Psoas muscle (tissue), 8 donors: Measurements from ENCODE around the gene CDK5R2. TPM values are rescaled to one million over a fixed set of nuclear protein-coding genes. Genes with fewer than 3 reads are reported as not detected.
"Not testable (repeated sequence)": the region's sequence is repeated elsewhere in the genome, so short reads cannot be mapped to it uniquely, and the experiment has no call there.

Experiments used
- ATAC-seq, 4 donors: fragments of 200-7000 bp; cut with Tn5 transposase; one replicate each; pipeline ENCODE4 v1.9.1; 2020; ENCODE audit warnings: moderate library complexity in 3 of 4, mild to moderate bottlenecking in 2 of 4
- DNase-seq, 2 donors: peaks; one replicate each; pipeline ENCODE4 v3.0.0-alpha.2; 2020
- H3K27ac ChIP-seq: fragments of 200-600 bp; one replicate; pipeline ENCODE4 v1.8.0; 2022
- H3K27me3 ChIP-seq, 3 donors: fragments of 200-600 bp in 1 of 3; one replicate each; pipeline versions ENCODE4 v1.6.1 to v1.8.0; 2013 to 2022; ENCODE audit warnings: low read length in 2 of 3, mild to moderate bottlenecking in 2 of 3, moderate library complexity in 1 of 3; ENCODE audit not compliant: insufficient read depth in 3 of 3
- H3K36me3 ChIP-seq, 2 donors: fragments of 200-600 bp in 1 of 2; one replicate each; pipeline versions ENCODE4 v1.6.1 to v1.8.0; 2013 to 2022; ENCODE audit warnings: low read depth in 1 of 2, mild to moderate bottlenecking in 1 of 2, moderate library complexity in 1 of 2; ENCODE audit not compliant: insufficient read depth in 1 of 2
- H3K4me1 ChIP-seq: fragments of 200-600 bp; one replicate; pipeline ENCODE4 v1.8.0; 2022
- H3K4me3 ChIP-seq: fragments of 200-600 bp; one replicate; pipeline ENCODE4 v1.8.0; 2022; ENCODE audit warnings: mild to moderate bottlenecking
- H3K9me3 ChIP-seq: fragments of 200-600 bp; one replicate; pipeline ENCODE4 v1.8.0; 2022
- CTCF ChIP-seq: fragments of 200-600 bp; IDR thresholded peaks from one replicate; pipeline ENCODE4 v1.8.0; 2022; ENCODE audit warnings: antibody characterized with exemption
- WGBS, 3 donors: extraction: QIAGEN DNeasy Blood & Tissue Kit; methylation state at CpG; one replicate each; pipeline versions ENCODE4 v1.1.6 to v1.1.7; 2013; 5-methylcytosine and 5-hydroxymethylcytosine counted together
- intact Hi-C, 2 donors: fragments of 100-400 bp; cut with DNase I; formaldehyde crosslinking; loops; one replicate each; pipeline versions ENCODE4 v1.11.0 to v1.14.2; 2022
- polyA plus RNA-seq, 3 donors: library from polyadenylated mRNA; stranded (reverse); fragments of 200-250 nt; gene quantifications; one replicate each; pipeline ENCODE4 v1.2.3, GENCODE V29; 2013
- total RNA-seq, 4 donors: library from RNA; stranded (reverse); fragmentation: NEBNext Ultra II Directional in 2 of 4; extraction: Animal tissue kit (Norgen Biotek cat#: 25700) in 2 of 4; gene quantifications; one replicate each; pipeline versions ENCODE4 v1.2.1 to v1.2.4, GENCODE V29; 2021 to 2023
- donor health status: healthy with polysubstance abuse.
- donor health status: DM: no; HTN: no; CAD: no; lungs with moderate emphysema.
- donor health status: Bipolar disorder and iron deficiency.
- donor health status: healthy.
- donor health status: DM: yes; HTN: yes; CAD: no.
- donor health status: DM: no; HTN: no; CAD: no.
- donor health status: DM: no; HTN: no; CAD: no.
- donor health status: DM: yes; HTN: yes; CAD: no.

Gene CDK5R2
- total and polyA plus RNA-seq, 7 donors = 0.03 TPM; not detected in 6

GRCh38 chr2:218927422-218927821, 32.0 kb upstream of the CDK5R2 start:
- Histone ChIP-seq H3K36me3 (no peaks in the 10 kb centered on the region), H3K4me1 (no peaks in the 10 kb centered on the region), H3K9me3 (no peaks in the 10 kb centered on the region), H3K4me3 (no peak overlapping the region), H3K27ac (no peak overlapping the region), H3K27me3 (peaks cover 0 to 22% (median 2%) of the 10 kb centered on the region in 3 donors)
- intact Hi-C loops = no loop called here
- DNase-seq (no peak), ATAC-seq (no peak)
- WGBS, 3 donors = 83 to 89% (median 88%) methylated on average over 2 of the region's 2 CpGs
- no peak for TF ChIP-seq CTCF

GRCh38 chr2:218927876-218928275, 31.6 kb upstream of the CDK5R2 start:
- Histone ChIP-seq H3K27ac (no peak overlapping the region), H3K4me3 (no peak overlapping the region), H3K36me3 (no peaks in the 10 kb centered on the region), H3K9me3 (no peaks in the 10 kb centered on the region), H3K4me1 (no peaks in the 10 kb centered on the region), H3K27me3 (peaks cover 0 to 21% (median 2%) of the 10 kb centered on the region in 3 donors)
- intact Hi-C loops = no loop called here
- DNase-seq (no peak), ATAC-seq (no peak)
- no peak for TF ChIP-seq CTCF
- WGBS, 3 donors = 58 to 67% (median 67%) methylated on average over 4 of the region's 4 CpGs

- 73 to 94% (median 84%) methylated on average over 2 to 9 of the region's 10 CpGs for WGBS, 3 donors
These were observed 29.0 kb upstream of the CDK5R2 start for GRCh38 chr2:218930488-218930887.

GRCh38 chr2:218931751-218932150, 27.7 kb upstream of the CDK5R2 start:
- DNase-seq, H3K36me3 ChIP-seq, H3K4me3 ChIP-seq, H3K4me1 ChIP-seq, ATAC-seq, H3K27ac ChIP-seq, intact Hi-C loops, H3K9me3 ChIP-seq: not testable (repeated sequence)
- WGBS, 3 donors = 90 to 97% (median 92%) methylated on average over 6 to 17 of the region's 25 CpGs
- H3K27me3 ChIP-seq = peaks cover 0 to 30% (median 6%) of the 10 kb centered on the region in 3 donors

More at GRCh38 chr2:218930488-218930887, 29.0 kb upstream of the CDK5R2 start:
- H3K27ac ChIP-seq, H3K9me3 ChIP-seq, H3K4me1 ChIP-seq, ATAC-seq, DNase-seq, intact Hi-C loops, H3K36me3 ChIP-seq, H3K4me3 ChIP-seq: not testable (repeated sequence)
- H3K27me3 ChIP-seq = peaks cover 0 to 23% (median 2%) of the 10 kb centered on the region in 3 donors

GRCh38 chr2:218944759-218945404, 14.6 kb upstream of the CDK5R2 start:
- peaks cover 0 to 50% (median 0%) of the 10 kb centered on the region in 3 donors for H3K27me3 ChIP-seq
- intact Hi-C loops = no loop called here

More at GRCh38 chr2:218944759-218945404, 14.6 kb upstream of the CDK5R2 start:
- no peak overlapping the region for H3K27ac ChIP-seq
- no peaks in the 10 kb centered on the region for H3K9me3 ChIP-seq
- H3K4me1 ChIP-seq = no peaks in the 10 kb centered on the region
- no peak for ATAC-seq
- no peak for TF ChIP-seq CTCF
- H3K4me3 ChIP-seq = no peak overlapping the region
- WGBS, 3 donors = 80 to 88% (median 84%) methylated on average over 1 of the region's 1 CpG
- DNase-seq = no peak
- H3K36me3 ChIP-seq = no peaks in the 10 kb centered on the region
